Large intestine (tissue), 12 donors: ENCODE measurements around the gene KLHL36. TPM values are rescaled to one million over a fixed set of nuclear protein-coding genes. Genes with fewer than 3 reads are reported as not detected.
A peak's percentile ranks its signal among the peaks of the same experiment; 100 is the strongest.

Experiments
- DNase-seq, 2 donors: peaks; one replicate each; pipeline versions ENCODE4 v3.0.0 to v3.0.0-alpha.2; 2013
- H3K27ac ChIP-seq: one replicate; pipeline ENCODE4 v1.5.1; 2013; ENCODE audit warnings: low read length
- H3K27me3 ChIP-seq: 2 replicates; pipeline ENCODE4 v1.6.1; 2013; ENCODE audit warnings: low read length; ENCODE audit not compliant: control insufficient read depth, insufficient read depth
- H3K36me3 ChIP-seq: 2 replicates; pipeline ENCODE4 v1.6.1; 2013; ENCODE audit warnings: low read length; ENCODE audit not compliant: control insufficient read depth, insufficient read depth
- H3K4me1 ChIP-seq: one replicate; pipeline ENCODE4 v1.6.1; 2013; ENCODE audit warnings: low read length; ENCODE audit not compliant: control insufficient read depth, insufficient read depth
- H3K4me3 ChIP-seq: one replicate; pipeline ENCODE4 v1.5.1; 2013; ENCODE audit warnings: low read length
- H3K9me3 ChIP-seq: one replicate; pipeline ENCODE4 v1.6.1; 2013; ENCODE audit warnings: mild to moderate bottlenecking, low read depth, low read length, moderate library complexity; ENCODE audit not compliant: control insufficient read depth
- WGBS: methylation state at CpG from one replicate; pipeline ENCODE4 v1.1.5; 2013; ENCODE audit warnings: low lambda C conversion rate; ENCODE audit not compliant: insufficient coverage; 5-methylcytosine and 5-hydroxymethylcytosine counted together
- long read RNA-seq, 11 donors: transcript quantifications; one replicate each; lab custom pipeline, GENCODE V29; 2026
- polyA plus RNA-seq: library from polyadenylated mRNA; unstranded; fragments of 120-200 nt; gene quantifications from one replicate; pipeline ENCODE4 v1.2.1, GENCODE V29; 2013

Gene KLHL36
- 32.8 TPM for polyA plus RNA-seq
- long read RNA-seq, donor 1, partial matches to known transcripts: 0 of 5 reads
- long read RNA-seq, donor 1, other reads (novel, unspliced or antisense): 0 of 5 reads
- long read RNA-seq, donor 2, full-length matches to known transcripts: 9 of 9 reads
- long read RNA-seq, donor 2, partial matches to known transcripts: 0 of 9 reads
- long read RNA-seq, donor 2, other reads (novel, unspliced or antisense): 0 of 9 reads
- long read RNA-seq, donor 3: 0 reads
- long read RNA-seq, donor 4: 0 reads
- long read RNA-seq, donor 5, partial matches to known transcripts: 0 of 3 reads
- long read RNA-seq, donor 5, other reads (novel, unspliced or antisense): 0 of 3 reads
- long read RNA-seq, donor 6, full-length matches to known transcripts: 3 of 3 reads
- long read RNA-seq, donor 6, partial matches to known transcripts: 0 of 3 reads
- long read RNA-seq, donor 6, other reads (novel, unspliced or antisense): 0 of 3 reads
- long read RNA-seq, donor 7, full-length matches to known transcripts: 3 of 8 reads
- long read RNA-seq, donor 7, partial matches to known transcripts: 5 of 8 reads
- long read RNA-seq, donor 7, other reads (novel, unspliced or antisense): 0 of 8 reads
- long read RNA-seq, donor 8, full-length matches to known transcripts: 8 of 8 reads
- long read RNA-seq, donor 8, partial matches to known transcripts: 0 of 8 reads
- long read RNA-seq, donor 8, other reads (novel, unspliced or antisense): 0 of 8 reads
- long read RNA-seq, donor 9, full-length matches to known transcripts: 5 of 5 reads
- long read RNA-seq, donor 9, partial matches to known transcripts: 0 of 5 reads
- long read RNA-seq, donor 9, other reads (novel, unspliced or antisense): 0 of 5 reads
- long read RNA-seq, donor 10, full-length matches to known transcripts: 7 of 7 reads
- long read RNA-seq, donor 10, partial matches to known transcripts: 0 of 7 reads
- long read RNA-seq, donor 10, other reads (novel, unspliced or antisense): 0 of 7 reads
- long read RNA-seq, donor 11, partial matches to known transcripts: 0 of 4 reads
- long read RNA-seq, donor 11, other reads (novel, unspliced or antisense): 0 of 4 reads

DNA sequence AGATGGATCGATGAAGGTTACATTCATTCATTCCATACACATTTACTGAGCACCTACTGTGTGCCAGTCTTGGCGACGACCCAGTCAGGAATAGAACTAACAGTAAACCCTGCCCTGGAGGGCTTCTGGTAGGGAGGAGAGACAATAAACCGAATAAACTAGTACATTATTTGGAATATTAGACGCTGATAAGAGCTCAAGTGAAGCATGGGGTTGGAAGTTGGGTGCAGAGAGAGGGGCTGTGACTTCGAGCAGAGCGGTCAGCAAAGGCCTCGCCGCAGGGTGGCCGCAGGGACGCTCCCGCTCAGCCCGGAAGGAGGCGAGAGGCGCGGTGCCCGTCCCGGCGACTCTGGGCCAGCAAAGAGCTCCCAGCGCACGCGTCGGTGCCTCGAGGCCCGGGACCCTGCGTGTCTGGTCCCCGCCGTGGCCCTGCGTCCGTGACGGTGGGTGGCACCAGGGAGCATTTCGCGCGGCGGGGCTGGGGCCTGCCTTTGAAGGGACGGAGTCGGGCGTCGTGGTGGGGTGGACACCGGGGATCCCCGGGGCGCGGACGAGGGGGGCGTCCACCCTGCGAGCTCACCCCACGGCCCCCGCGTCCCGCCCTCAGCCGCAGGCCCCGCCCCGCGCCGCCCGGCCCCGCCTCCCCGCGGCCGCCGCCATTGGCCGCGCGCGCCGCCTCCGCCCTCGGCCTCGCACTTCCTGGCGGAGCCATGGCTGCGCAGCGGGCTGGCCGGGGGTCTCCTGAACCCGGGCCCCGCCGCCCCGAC is at the start of gene KLHL36:
TSS of gene KLHL36 (plus strand) at position 684 of the 767 bp plus-strand sequence. CDS start 2,357 bp downstream, outside the sequence.
- Histone ChIP-seq H3K27ac (no peak within 1 kb of the TSS), H3K27me3 (peaks cover 3% of the 10 kb centered on the region), H3K4me3 (peak within 1 kb of the TSS; percentile 73), H3K36me3 (peaks cover 20% of the 10 kb centered on the region), H3K4me1 (peaks cover 8% of the 10 kb centered on the region), H3K9me3 (no peaks in the 10 kb centered on the region)
- no CpG with 5 or more reads among the region's 77 CpGs for WGBS
- peak; percentile 21 to 70 for DNase-seq

GRCh38 chr16:84599521-84600202 is 48.6 kb upstream of the KLHL36 start:
- Histone ChIP-seq H3K27me3 (no peaks in the 10 kb centered on the region), H3K4me1 (peaks cover 25% of the 10 kb centered on the region), H3K9me3 (no peaks in the 10 kb centered on the region), H3K27ac (peak overlapping the region; percentile 65), H3K4me3 (no peak overlapping the region), H3K36me3 (no peaks in the 10 kb centered on the region)
- peak in 1 of 2 donors; percentile 69 for DNase-seq
- no CpG with 5 or more reads among the region's 12 CpGs for WGBS

- DNase-seq: no peak
Measured at GRCh38 chr16:84600343-84601229, 47.7 kb upstream of the KLHL36 start.

GRCh38 chr16:84603140-84603816 is 45.0 kb upstream of the KLHL36 start:
- no peaks in the 10 kb centered on the region for H3K27me3 ChIP-seq
- no peak for DNase-seq
- peaks cover 14% of the 10 kb centered on the region for H3K4me1 ChIP-seq
- no peak overlapping the region for H3K27ac ChIP-seq
- no peaks in the 10 kb centered on the region for H3K9me3 ChIP-seq
- no CpG with 5 or more reads among the region's 23 CpGs for WGBS
- H3K4me3 ChIP-seq: no peak overlapping the region
- H3K36me3 ChIP-seq: no peaks in the 10 kb centered on the region

More at GRCh38 chr16:84600343-84601229, 47.7 kb upstream of the KLHL36 start:
- Histone ChIP-seq H3K4me1 (peaks cover 21% of the 10 kb centered on the region), H3K27me3 (no peaks in the 10 kb centered on the region), H3K9me3 (no peaks in the 10 kb centered on the region), H3K36me3 (no peaks in the 10 kb centered on the region), H3K4me3 (no peak overlapping the region), H3K27ac (peak overlapping the region; percentile 65)
- 95% methylated on average over 4 of the region's 25 CpGs for WGBS

- Histone ChIP-seq H3K27me3 (no peaks in the 10 kb centered on the region), H3K4me1 (peaks cover 14% of the 10 kb centered on the region), H3K27ac (no peak overlapping the region), H3K36me3 (no peaks in the 10 kb centered on the region), H3K4me3 (no peak overlapping the region), H3K9me3 (no peaks in the 10 kb centered on the region)
- no peak for DNase-seq
- no CpG with 5 or more reads among the region's 10 CpGs for WGBS
Measured at GRCh38 chr16:84603940-84604339, 44.4 kb upstream of the KLHL36 start.

DNA sequence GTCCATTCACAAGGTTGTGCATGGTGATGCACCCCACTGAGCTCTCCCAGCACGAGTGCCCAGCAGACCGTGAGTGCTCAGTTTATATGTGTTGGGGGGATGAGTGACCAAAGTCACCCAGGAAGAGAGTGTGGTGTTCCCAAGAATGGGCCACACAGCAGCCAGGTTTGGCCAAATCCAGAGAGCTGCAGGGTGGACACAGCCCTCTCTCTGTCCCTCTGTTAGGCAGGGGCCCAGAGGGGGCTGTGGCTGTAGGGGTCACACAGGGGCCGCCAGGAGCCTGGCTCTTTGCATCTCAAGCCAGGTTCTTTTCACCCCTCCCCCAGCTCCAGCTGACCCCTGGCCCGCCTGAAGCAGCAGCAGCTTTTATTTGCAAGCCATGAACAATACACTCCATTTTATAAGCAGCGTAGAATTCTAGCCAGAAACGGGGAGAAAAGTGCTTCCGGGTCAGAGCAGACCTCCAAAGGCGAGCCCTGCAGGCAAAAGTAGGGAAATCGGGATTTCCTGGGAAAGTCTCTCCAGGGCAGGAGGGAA is 43.8 kb upstream of the KLHL36 start:
- Histone ChIP-seq H3K36me3 (no peaks in the 10 kb centered on the region), H3K4me1 (peaks cover 8% of the 10 kb centered on the region), H3K9me3 (no peaks in the 10 kb centered on the region), H3K27ac (no peak overlapping the region), H3K4me3 (no peak overlapping the region), H3K27me3 (no peaks in the 10 kb centered on the region)
- WGBS: no CpG with 5 or more reads among the region's 9 CpGs
- no peak for DNase-seq

DNA sequence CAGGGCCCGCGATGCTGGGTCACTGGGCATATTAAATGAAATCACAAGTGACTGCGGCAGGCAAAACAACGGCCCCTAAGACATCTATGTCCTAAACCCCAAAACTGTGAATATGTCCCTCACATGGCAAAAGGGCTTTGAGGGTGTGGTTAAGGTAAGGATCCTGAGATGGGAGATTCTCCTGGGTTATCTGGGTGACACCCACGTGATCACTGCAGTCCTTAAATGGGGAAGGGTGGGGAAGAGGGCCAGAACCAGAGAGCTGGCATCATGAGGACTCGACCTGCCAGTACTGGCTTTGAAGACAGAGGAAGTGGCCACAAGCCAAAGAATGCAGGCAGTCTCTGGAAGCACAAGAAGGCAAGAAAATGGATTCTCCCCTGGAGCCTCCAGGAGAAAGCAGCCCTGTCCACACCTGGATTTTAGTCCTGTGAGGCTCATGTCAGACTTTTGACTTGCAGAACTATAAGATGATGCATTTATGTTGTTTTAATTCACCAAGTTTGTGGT is 42.9 kb upstream of the KLHL36 start:
- Histone ChIP-seq H3K4me3 (no peak overlapping the region), H3K36me3 (no peaks in the 10 kb centered on the region), H3K27ac (no peak overlapping the region), H3K4me1 (peaks cover 3% of the 10 kb centered on the region), H3K27me3 (no peaks in the 10 kb centered on the region), H3K9me3 (no peaks in the 10 kb centered on the region)
- no peak for DNase-seq
- no CpG with 5 or more reads among the region's 6 CpGs for WGBS

GRCh38 chr16:84606081-84606875 is 42.0 kb upstream of the KLHL36 start:
- Histone ChIP-seq H3K27ac (no peak overlapping the region), H3K4me1 (no peaks in the 10 kb centered on the region)
- no CpG with 5 or more reads among the region's 14 CpGs for WGBS

More at GRCh38 chr16:84606081-84606875, 42.0 kb upstream of the KLHL36 start:
- H3K4me3 ChIP-seq: no peak overlapping the region
- no peaks in the 10 kb centered on the region for H3K27me3 ChIP-seq
- no peaks in the 10 kb centered on the region for H3K36me3 ChIP-seq
- no peak for DNase-seq
- no peaks in the 10 kb centered on the region for H3K9me3 ChIP-seq
